ENCODE data around the gene LIMS2. TPM values are rescaled to one million over a fixed set of nuclear protein-coding genes. Genes with fewer than 3 reads are reported as not detected.

The LIMS2 gene
- total RNA-seq, 1 donor from 2014 or later: 161 TPM

- TF ChIP-seq CTCF (IDR thresholded peaks at IDR 0.05): no peak
- DNase-seq (peak; percentile 52), ATAC-seq (peak; percentile 12)
- no peaks in the 10 kb centered on the region for H3K9me3 ChIP-seq
- H3K36me3 ChIP-seq: no peaks in the 10 kb centered on the region
- H3K27ac ChIP-seq: no peak overlapping the region
- intact Hi-C loops (cut with DNase I): no loop called here
- H3K4me1 ChIP-seq: no peaks in the 10 kb centered on the region
- H3K4me3 ChIP-seq: no peak overlapping the region
- H3K27me3 ChIP-seq: no peaks in the 10 kb centered on the region
These were observed 66.1 kb downstream of the LIMS2 start for GRCh38 chr2:127609031-127609751.

- no peak overlapping the region for H3K4me3 ChIP-seq
- ATAC-seq: no peak
- H3K9me3 ChIP-seq: no peaks in the 10 kb centered on the region
- TF ChIP-seq CTCF (IDR thresholded peaks at IDR 0.05): no peak
- DNase-seq: peak; percentile 52
- H3K27ac ChIP-seq: no peak overlapping the region
- H3K27me3 ChIP-seq: no peaks in the 10 kb centered on the region
- no peaks in the 10 kb centered on the region for H3K36me3 ChIP-seq
- intact Hi-C loops (cut with DNase I): no loop called here
- H3K4me1 ChIP-seq: no peaks in the 10 kb centered on the region
These were observed 67.0 kb downstream of the LIMS2 start for GRCh38 chr2:127608061-127609030.

GRCh38 chr2:127607399-127607908, 67.9 kb downstream of the LIMS2 start:
- intact Hi-C loops (cut with DNase I): no loop called here
- H3K4me3 ChIP-seq: no peak overlapping the region
- TF ChIP-seq CTCF (IDR thresholded peaks at IDR 0.05): no peak
- H3K9me3 ChIP-seq: no peaks in the 10 kb centered on the region
- DNase-seq (no peak), ATAC-seq (no peak)
- no peaks in the 10 kb centered on the region for H3K4me1 ChIP-seq
- no peaks in the 10 kb centered on the region for H3K27me3 ChIP-seq
- no peaks in the 10 kb centered on the region for H3K36me3 ChIP-seq
- no peak overlapping the region for H3K27ac ChIP-seq

GRCh38 chr2:127606625-127607398, 68.5 kb downstream of the LIMS2 start:
- peak; percentile 58 for DNase-seq
- H3K9me3 ChIP-seq: no peaks in the 10 kb centered on the region

More at GRCh38 chr2:127606625-127607398, 68.5 kb downstream of the LIMS2 start:
- intact Hi-C loops (cut with DNase I): no loop called here
- H3K4me3 ChIP-seq: no peak overlapping the region
- no peaks in the 10 kb centered on the region for H3K36me3 ChIP-seq
- no peaks in the 10 kb centered on the region for H3K4me1 ChIP-seq
- ATAC-seq: no peak
- no peak overlapping the region for H3K27ac ChIP-seq
- no peak for TF ChIP-seq CTCF (IDR thresholded peaks at IDR 0.05)
- H3K27me3 ChIP-seq: no peaks in the 10 kb centered on the region
